ENCODE measurements around the gene CHGA. TPM values are rescaled to one million over a fixed set of nuclear protein-coding genes. Genes with fewer than 3 reads are reported as not detected.

Gene CHGA
- total RNA-seq, 4 donors from 2014 or later = 0.69 TPM; not detected in 3

DNA sequence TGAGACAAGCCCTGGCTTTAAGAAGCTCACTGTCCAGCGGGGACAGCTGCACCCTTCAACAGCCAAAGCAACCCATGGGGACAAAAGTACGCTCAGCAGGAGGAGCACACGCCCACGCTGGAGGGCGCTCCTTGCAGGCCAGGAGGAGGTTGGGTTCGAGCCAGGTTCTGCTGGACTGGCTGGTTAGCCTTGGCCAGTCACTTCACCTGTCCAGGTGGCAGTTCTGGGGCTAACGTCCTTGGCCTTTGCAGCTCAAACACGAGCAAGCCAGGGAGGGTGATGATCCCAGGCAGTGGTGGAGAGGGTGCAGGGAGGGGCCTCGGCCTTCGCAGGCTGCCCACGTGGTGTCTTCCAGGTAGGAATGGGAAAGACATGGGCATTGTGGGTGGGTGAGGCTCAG is 13.1 kb downstream of the CHGA start:
- DNase-seq (ENCODE audit: low spot score) (no peak), ATAC-seq (ENCODE audit: low FRiP score) (no peak)
- TF ChIP-seq, protein P1, sequence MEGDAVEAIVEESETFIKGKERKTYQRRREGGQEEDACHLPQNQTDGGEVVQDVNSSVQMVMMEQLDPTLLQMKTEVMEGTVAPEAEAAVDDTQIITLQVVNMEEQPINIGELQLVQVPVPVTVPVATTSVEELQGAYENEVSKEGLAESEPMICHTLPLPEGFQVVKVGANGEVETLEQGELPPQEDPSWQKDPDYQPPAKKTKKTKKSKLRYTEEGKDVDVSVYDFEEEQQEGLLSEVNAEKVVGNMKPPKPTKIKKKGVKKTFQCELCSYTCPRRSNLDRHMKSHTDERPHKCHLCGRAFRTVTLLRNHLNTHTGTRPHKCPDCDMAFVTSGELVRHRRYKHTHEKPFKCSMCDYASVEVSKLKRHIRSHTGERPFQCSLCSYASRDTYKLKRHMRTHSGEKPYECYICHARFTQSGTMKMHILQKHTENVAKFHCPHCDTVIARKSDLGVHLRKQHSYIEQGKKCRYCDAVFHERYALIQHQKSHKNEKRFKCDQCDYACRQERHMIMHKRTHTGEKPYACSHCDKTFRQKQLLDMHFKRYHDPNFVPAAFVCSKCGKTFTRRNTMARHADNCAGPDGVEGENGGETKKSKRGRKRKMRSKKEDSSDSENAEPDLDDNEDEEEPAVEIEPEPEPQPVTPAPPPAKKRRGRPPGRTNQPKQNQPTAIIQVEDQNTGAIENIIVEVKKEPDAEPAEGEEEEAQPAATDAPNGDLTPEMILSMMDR (IDR thresholded peaks at IDR 0.05) = no peak

DNA sequence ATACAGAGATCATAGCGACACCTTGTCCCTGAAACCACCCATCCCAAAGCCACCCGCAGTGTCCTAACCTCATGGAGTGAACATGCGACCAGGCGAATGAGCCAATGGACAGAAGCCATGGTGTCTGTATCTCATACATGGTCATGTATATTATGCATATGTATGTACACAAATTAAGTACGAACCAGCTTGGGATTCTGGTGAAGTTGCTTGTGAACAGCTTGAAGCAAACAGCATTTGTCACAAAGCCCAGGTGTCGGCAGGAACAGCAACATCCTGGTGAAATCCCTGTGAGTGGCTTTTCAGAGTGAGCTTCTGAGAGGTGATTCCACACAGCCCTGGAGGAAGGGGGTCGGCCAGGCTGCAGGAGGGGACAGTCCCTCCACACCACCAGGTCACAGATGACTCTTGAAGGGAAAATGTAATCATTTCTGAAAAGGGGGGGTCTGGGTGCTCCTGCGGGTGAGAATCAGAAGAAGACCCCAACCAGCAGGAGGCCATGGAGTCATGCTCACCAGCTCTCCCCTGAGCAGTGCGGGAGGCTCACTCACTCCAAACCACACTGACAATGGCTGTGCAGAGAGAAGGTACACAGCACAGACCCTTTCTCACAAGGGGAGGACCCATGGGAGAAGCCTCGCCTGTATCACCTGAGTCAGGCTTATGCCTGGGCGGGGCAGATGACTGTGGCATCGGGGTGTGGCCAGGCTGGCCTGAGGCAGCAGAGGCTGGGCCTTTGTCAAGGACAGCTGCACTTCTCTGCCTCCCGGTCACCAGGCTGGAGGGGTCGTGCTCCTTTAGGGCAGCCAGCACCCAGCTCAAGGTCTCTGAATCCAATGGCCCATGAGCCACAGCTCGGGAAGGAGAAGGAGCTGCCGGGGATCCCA is 14.3 kb downstream of the CHGA start:
- no peak for ATAC-seq (ENCODE audit: low FRiP score)
- no peak for DNase-seq (ENCODE audit: low spot score)
- TF ChIP-seq, protein P1 (IDR thresholded peaks at IDR 0.05) = no peak

DNA sequence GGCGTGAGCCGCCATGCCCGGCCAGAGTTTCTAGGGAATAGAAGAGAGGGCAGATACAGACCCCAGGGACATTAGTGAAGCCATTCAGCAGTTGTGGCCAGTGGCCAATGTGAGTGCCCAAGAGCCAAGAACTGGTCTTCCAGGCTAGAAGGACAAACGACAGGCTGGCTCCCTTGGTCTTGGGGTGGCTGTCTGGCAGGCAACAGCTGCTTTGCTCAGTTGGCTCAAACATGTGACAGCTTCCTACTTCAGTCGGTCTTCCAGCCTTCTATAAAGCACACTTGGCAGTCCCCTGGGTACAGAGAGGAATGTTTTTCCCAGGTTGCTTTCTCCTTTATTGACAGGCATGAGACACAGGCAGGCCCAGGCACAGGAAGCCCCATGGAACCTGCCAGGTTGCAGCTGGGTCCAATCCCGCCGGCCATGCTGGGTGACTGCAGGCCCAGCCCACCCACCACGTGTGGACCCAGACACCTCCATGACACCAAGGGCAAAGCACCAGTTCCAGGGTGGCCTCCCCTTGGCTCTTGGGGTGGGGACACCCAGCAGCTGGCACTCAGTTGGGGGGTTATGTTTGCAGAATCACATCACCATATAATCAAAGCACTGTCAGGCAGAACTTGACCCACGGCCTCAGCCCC is 15.4 kb downstream of the CHGA start:
- ATAC-seq (ENCODE audit: low FRiP score) (no peak), DNase-seq (ENCODE audit: low spot score) (no peak)
- TF ChIP-seq, protein P1 (IDR thresholded peaks at IDR 0.05) = no peak

DNA sequence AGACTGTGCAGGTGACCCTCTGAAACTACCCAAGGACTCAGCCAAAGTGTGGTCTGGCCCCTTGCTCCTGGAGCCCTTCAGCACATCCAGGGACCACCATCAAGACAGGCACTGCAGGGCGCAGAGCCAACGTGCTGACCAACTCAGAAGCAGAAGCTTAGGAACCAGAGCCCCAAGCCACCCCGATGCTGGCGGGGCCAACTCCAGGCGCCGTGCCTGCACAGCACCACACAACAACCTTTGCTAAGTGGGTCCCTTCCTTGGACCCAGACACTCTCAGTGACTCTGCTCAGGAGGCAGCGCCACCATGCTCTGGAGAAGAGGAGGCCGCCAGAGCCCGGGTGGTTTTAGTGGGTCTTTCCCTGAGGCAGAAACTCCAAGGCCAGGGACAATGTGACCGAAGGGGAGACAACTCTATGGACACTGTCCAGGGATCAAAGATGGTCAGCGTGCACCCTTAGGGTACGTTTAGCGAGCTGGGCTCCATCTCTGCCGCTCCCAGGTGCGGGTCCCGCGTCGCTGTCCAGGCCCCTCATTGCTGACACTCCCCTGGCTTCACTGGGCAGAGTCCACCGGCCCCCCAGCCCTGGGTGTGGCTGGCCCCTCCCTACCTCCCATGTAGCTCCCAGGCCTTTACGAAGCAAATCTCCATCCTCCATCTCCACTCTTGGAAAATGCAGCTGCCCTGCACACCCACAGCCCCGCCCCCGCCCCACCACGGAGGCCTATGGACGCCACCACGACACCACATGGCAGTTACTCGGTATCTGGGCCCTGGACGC is 16.1 kb downstream of the CHGA start:
- DNase-seq (ENCODE audit: low spot score) (no peak), ATAC-seq (ENCODE audit: low FRiP score) (no peak)
- TF ChIP-seq, protein P1 (IDR thresholded peaks at IDR 0.05) = no peak

DNA sequence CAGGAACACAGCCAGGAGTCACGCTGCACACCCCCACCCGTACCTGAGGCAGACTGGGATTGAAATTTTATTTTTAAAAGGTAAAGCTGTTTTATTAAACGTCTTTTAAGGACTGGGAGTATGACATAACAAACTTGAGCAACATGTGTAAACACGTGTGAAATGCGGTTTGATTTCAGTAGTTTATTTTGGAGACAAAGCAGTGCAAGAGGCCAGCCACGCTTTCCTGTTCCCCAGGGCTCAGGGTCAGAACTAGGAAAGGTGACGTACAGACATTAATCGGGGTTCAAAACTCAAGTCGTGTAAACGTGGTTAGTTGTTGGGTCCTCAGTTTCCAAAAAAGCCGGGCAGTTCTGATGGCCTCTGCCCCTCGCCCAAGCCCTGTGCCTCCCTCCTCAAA is 16.7 kb downstream of the CHGA start:
- DNase-seq (ENCODE audit: low spot score) (no peak), ATAC-seq (ENCODE audit: low FRiP score) (no peak)
- TF ChIP-seq, protein P1 (IDR thresholded peaks at IDR 0.05) = no peak

DNA sequence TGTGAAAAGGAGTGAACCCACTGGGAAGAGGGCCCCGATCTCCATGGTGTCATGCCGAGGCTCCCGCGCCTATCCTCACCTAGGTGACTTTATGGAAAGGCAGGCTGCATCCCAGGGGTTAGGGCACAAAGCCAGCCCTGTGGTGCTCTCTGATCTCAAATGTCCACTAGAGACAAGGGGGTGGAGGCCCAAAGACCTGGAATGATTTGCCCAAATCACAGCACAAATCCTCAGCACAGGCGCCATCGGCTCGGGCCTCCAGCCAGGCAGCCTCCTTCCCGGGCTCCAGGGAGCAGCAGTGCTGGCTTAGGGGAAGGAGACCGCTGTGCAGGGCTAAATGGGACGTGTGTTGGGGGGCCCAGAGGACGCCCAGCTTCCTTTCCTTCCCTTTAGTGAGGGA is 17.6 kb downstream of the CHGA start:
- DNase-seq (ENCODE audit: low spot score) (no peak), ATAC-seq (ENCODE audit: low FRiP score) (no peak)
- TF ChIP-seq, protein P1 (IDR thresholded peaks at IDR 0.05) = no peak
